HUES6 (cell line): ENCODE results near the gene OTOF.

Experiments
- H3K27ac ChIP-seq: 2 replicates; pipeline ENCODE4 v1.7.0; 2013; ENCODE audit warnings: low read depth, mild to moderate bottlenecking, low read length, inconsistent platforms
- H3K27me3 ChIP-seq: 2 replicates; pipeline ENCODE4 v1.6.1; 2013; ENCODE audit warnings: low read length; ENCODE audit not compliant: control insufficient read depth, insufficient read depth
- H3K36me3 ChIP-seq: 2 replicates; pipeline ENCODE4 v1.6.1; 2013; ENCODE audit warnings: low read length; ENCODE audit not compliant: control insufficient read depth, insufficient read depth
- H3K4me1 ChIP-seq: 2 replicates; pipeline ENCODE4 v1.6.1; 2013; ENCODE audit warnings: low read length; ENCODE audit not compliant: control insufficient read depth, insufficient read depth
- H3K4me3 ChIP-seq: 2 replicates; pipeline ENCODE4 v1.5.1; 2013; ENCODE audit warnings: low read depth, low read length
- H3K9ac ChIP-seq: one replicate; pipeline ENCODE4 v1.6.1; 2013; ENCODE audit warnings: mild to moderate bottlenecking, low read length
- H3K9me3 ChIP-seq: 2 replicates; pipeline ENCODE4 v1.6.1; 2013; ENCODE audit warnings: low read depth, low read length; ENCODE audit not compliant: control insufficient read depth, insufficient read depth

The OTOF gene

DNA sequence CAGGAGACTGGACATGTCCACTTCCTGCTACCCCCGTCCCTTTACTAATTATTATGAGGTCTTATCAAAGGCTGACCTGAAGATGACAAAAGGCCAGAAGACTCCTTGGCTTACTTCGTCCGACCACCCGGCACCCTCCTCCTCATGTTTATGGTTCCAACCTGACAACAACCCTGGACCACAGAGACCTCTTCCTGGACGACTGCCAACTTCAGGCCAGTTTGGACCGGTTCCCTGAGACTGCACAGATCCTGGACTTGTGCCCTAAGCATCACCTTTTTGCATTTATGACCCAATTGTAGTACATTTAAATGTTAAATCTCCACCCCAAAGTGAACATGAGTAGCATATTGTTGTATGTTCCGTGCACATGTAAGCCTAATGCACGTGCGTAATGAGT, 70.4 kb downstream of the OTOF start:
- Histone ChIP-seq H3K36me3 (no peaks in the 10 kb centered on the region), H3K9ac (no peak overlapping the region), H3K4me1 (peaks cover 7% of the 10 kb centered on the region), H3K27ac (no peak overlapping the region), H3K9me3 (no peaks in the 10 kb centered on the region), H3K27me3 (no peaks in the 10 kb centered on the region), H3K4me3 (no peak overlapping the region)
